ENCODE measurements around the gene ACRBP.
"Not testable (repeated sequence)": the region's sequence is repeated elsewhere in the genome, so short reads cannot be mapped to it uniquely, and the experiment has no call there.

The ACRBP gene

GRCh38 chr12:6605421-6606330 is 41.6 kb downstream of the ACRBP start:
- DNase-seq (ENCODE audit: low read depth, low spot score) = peak; percentile 22
- H3K4me3 ChIP-seq (ENCODE audit: low read depth, low read length) = peak overlapping the region; percentile 83
- TF ChIP-seq, protein P1, sequence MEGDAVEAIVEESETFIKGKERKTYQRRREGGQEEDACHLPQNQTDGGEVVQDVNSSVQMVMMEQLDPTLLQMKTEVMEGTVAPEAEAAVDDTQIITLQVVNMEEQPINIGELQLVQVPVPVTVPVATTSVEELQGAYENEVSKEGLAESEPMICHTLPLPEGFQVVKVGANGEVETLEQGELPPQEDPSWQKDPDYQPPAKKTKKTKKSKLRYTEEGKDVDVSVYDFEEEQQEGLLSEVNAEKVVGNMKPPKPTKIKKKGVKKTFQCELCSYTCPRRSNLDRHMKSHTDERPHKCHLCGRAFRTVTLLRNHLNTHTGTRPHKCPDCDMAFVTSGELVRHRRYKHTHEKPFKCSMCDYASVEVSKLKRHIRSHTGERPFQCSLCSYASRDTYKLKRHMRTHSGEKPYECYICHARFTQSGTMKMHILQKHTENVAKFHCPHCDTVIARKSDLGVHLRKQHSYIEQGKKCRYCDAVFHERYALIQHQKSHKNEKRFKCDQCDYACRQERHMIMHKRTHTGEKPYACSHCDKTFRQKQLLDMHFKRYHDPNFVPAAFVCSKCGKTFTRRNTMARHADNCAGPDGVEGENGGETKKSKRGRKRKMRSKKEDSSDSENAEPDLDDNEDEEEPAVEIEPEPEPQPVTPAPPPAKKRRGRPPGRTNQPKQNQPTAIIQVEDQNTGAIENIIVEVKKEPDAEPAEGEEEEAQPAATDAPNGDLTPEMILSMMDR (IDR thresholded peaks at IDR 0.05; ENCODE audit: low read depth, low read length) = no peak
- in situ Hi-C loops (cut with HindIII; ENCODE audit: low sequenced_read_pairs) = no loop called here

DNA sequence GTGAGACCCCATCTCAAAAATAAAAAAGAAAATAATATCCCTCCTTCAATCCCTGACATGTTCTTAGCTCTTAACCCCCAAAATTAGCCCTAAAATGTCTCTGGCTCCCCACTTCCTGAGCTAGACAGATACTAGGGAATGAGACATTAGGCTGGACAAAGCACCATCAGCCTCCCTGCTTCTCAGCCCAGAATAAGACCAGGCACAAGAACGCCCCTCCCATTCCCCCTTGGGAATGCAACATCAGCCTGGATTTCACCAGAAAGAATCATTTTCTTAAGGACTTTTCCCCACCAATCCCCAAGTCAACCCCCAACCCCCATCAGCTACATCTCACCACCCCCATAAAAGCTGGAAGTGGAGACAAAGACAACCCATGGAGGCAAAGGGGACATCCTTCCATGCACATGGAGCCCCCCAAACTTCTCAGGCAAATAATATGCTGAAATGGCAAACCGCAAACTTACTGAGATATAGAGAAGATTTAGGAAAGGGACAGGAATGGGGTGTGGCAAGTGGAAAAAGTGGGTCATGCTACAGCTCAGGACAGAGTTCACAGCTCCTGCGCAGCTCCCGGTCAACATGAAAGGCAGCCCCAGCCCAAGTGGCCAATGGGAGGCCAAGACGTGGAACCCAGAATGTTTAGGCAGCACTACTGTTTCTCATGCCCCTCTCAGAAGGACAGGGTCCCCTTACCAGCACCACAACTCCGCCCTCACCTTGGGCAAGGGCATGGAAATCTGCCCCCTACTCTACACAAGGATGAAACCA is 42.8 kb downstream of the ACRBP start:
- TF ChIP-seq, protein P1 (IDR thresholded peaks at IDR 0.05; ENCODE audit: low read depth, low read length) = no peak
- no peak for DNase-seq (ENCODE audit: low read depth, low spot score)
- in situ Hi-C loops (cut with HindIII; ENCODE audit: low sequenced_read_pairs) = no loop called here
- H3K4me3 ChIP-seq (ENCODE audit: low read depth, low read length) = peak overlapping the region; percentile 83

GRCh38 chr12:6603095-6603567 is 44.1 kb downstream of the ACRBP start:
- TF ChIP-seq, protein P1 (IDR thresholded peaks at IDR 0.05; ENCODE audit: low read depth, low read length) = no peak
- in situ Hi-C loops (cut with HindIII; ENCODE audit: low sequenced_read_pairs) = no loop called here
- H3K4me3 ChIP-seq (ENCODE audit: low read depth, low read length) = no peak overlapping the region
- DNase-seq (ENCODE audit: low read depth, low spot score) = peak; percentile 20

GRCh38 chr12:6602526-6602925 is 44.7 kb downstream of the ACRBP start:
- DNase-seq (ENCODE audit: low read depth, low spot score) = no peak
- no peak overlapping the region for H3K4me3 ChIP-seq (ENCODE audit: low read depth, low read length)
- TF ChIP-seq, protein P1 (IDR thresholded peaks at IDR 0.05; ENCODE audit: low read depth, low read length) = no peak
- in situ Hi-C loops (cut with HindIII; ENCODE audit: low sequenced_read_pairs) = no loop called here

- in situ Hi-C loops (cut with HindIII; ENCODE audit: low sequenced_read_pairs); H3K4me3 ChIP-seq (ENCODE audit: low read depth, low read length); DNase-seq (ENCODE audit: low read depth, low spot score): not testable (repeated sequence)
Measured at GRCh38 chr12:6595673-6596072, 51.6 kb downstream of the ACRBP start.

DNA sequence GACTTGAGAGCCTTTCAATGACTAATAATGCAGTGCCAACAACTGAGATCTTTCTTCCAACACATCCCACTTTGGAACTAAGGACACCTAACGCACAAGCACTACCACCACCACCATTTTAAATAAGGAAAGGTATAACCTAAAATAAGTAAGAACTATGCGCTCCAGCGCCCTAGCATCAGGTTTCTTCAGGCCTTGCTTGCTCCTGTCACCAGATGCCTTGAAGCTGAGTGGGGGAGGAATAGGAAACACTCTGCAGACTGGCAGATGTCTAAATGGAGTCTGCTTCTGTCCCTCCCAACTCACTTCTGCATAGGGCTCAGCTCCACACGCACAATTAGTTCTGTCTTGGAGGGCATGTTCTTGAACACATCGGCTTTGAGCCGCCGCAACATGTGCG is 55.1 kb downstream of the ACRBP start:
- in situ Hi-C loops (cut with HindIII; ENCODE audit: low sequenced_read_pairs) = no loop called here
- no peak overlapping the region for H3K4me3 ChIP-seq (ENCODE audit: low read depth, low read length)
- DNase-seq (ENCODE audit: low read depth, low spot score) = no peak
- TF ChIP-seq, protein P1 (IDR thresholded peaks at IDR 0.05; ENCODE audit: low read depth, low read length) = no peak
